ENCODE measurements around the gene KRT3.
"Not testable (repeated sequence)": the region's sequence is repeated elsewhere in the genome, so short reads cannot be mapped to it uniquely, and the experiment has no call there.

The KRT3 gene

DNA sequence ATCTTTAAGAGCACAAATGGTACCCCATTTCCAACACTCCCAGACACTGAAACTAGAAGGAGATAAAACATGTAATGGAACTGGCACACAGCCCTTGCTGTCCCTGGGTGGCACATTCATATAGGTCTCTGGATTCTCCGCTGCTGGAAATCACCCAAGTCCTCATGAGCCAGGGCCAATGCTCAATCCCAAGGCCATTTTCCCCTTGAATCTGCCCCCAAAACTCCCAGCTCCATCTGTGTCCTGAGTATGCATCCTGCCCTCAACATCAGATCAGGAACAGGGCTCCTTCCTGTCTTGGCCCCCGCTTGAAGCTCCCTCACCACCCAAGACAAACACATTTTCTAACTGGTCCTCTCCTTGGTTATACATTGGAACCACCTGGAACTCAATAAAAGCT, 43.4 kb downstream of the KRT3 start:
- Histone ChIP-seq H3K36me3 (ENCODE audit: control insufficient read depth in 5 of 5, insufficient read depth in 5 of 5, low read length in 5 of 5) (no peaks in the 10 kb centered on the region), H3K4me3 (ENCODE audit: low read depth in 1 of 5, low read length in 5 of 5) (no peak overlapping the region), H3K9ac (ENCODE audit: low read length in 5 of 5) (no peak overlapping the region), H3K9me3 (ENCODE audit: control insufficient read depth in 5 of 5, low read length in 5 of 5) (no peaks in the 10 kb centered on the region), H3K27ac (ENCODE audit: low read depth, low read length) (no peak overlapping the region), H3K27me3 (ENCODE audit: control insufficient read depth in 5 of 5, insufficient read depth in 4 of 5, low read length in 5 of 5) (peaks cover 0 to 14% (median 3%) of the 10 kb centered on the region in 5 donors), H3K4me1 (ENCODE audit: control insufficient read depth in 5 of 5, insufficient read depth in 5 of 5, low read length in 5 of 5) (peaks cover 0 to 10% (median 0%) of the 10 kb centered on the region in 5 donors)

DNA sequence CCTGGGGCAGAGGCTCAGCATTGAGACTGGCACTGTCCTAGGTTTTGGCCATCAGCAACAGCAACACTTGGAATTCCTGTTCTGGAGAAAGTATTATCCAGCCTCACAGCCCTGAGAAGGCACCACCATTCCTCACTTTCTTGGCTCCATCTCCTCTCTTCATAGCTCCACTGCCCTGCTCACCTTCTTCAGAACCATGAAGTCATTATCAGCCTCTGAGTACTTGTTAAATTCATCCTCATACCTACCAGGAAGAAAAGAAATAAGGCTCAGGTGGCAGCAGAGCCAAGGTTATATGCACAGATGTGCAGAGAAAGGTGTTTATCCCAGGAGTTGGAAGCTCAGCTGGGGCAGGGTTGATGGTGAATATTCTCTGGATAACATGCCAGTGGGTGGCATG, 44.1 kb downstream of the KRT3 start:
- H3K27ac ChIP-seq (ENCODE audit: low read depth, low read length) = no peak overlapping the region
- peaks cover 0 to 9% (median 3%) of the 10 kb centered on the region in 5 donors for H3K27me3 ChIP-seq (ENCODE audit: control insufficient read depth in 5 of 5, insufficient read depth in 4 of 5, low read length in 5 of 5)
- no peaks in the 10 kb centered on the region for H3K36me3 ChIP-seq (ENCODE audit: control insufficient read depth in 5 of 5, insufficient read depth in 5 of 5, low read length in 5 of 5)
- H3K4me1 ChIP-seq (ENCODE audit: control insufficient read depth in 5 of 5, insufficient read depth in 5 of 5, low read length in 5 of 5) = peaks cover 0 to 10% (median 0%) of the 10 kb centered on the region in 5 donors
- H3K9me3 ChIP-seq (ENCODE audit: control insufficient read depth in 5 of 5, low read length in 5 of 5) = no peaks in the 10 kb centered on the region
- H3K4me3 ChIP-seq (ENCODE audit: low read depth in 1 of 5, low read length in 5 of 5) = no peak overlapping the region
- no peak overlapping the region for H3K9ac ChIP-seq (ENCODE audit: low read length in 5 of 5)

DNA sequence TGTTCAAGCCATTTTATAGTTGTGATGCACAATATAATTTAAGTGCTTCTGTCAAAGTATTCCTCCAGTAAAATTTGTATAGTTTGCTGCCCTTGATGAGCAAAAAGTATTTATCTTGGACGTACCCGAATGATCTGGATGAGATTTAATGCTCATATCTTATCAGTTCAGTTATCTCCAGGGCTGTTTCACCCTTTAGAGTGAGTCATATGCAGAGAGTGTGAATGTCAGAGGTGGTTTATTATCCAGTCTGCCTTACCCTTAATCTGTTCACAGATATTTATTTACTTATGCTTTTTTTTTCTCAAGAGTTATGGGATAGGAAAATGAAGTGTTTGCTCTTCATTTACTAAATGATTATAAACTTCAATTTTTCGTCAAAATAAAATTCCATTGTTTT, 45.4 kb downstream of the KRT3 start:
- H3K36me3 ChIP-seq (ENCODE audit: control insufficient read depth in 5 of 5, insufficient read depth in 5 of 5, low read length in 5 of 5); H3K4me3 ChIP-seq (ENCODE audit: low read depth in 1 of 5, low read length in 5 of 5); H3K9me3 ChIP-seq (ENCODE audit: control insufficient read depth in 5 of 5, low read length in 5 of 5); H3K27me3 ChIP-seq (ENCODE audit: control insufficient read depth in 5 of 5, insufficient read depth in 4 of 5, low read length in 5 of 5); H3K27ac ChIP-seq (ENCODE audit: low read depth, low read length); H3K9ac ChIP-seq (ENCODE audit: low read length in 5 of 5): not testable (repeated sequence)
- H3K4me1 ChIP-seq (ENCODE audit: control insufficient read depth in 5 of 5, insufficient read depth in 5 of 5, low read length in 5 of 5) = peaks cover 0 to 10% (median 0%) of the 10 kb centered on the region in 5 donors

DNA sequence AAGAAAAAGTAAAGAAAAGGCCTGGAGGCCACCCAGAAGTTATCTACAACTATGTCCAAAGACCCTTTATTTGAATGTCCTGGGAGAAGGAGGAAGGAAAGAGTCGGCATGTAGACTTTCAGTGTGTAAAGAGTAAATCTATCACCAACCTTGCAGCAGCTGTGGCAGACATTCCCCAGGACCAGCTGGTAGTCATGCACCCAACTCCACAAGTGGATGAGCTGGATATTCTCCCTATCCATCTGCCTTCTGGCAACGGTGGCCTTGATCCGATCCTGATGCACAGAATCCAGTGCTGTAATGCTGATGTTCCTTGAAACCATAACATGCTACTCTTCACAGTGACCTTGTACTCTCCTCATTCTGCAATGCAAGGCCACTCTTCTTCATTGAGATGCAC, 46.1 kb downstream of the KRT3 start:
- Histone ChIP-seq H3K9ac (ENCODE audit: low read length in 5 of 5) (no peak overlapping the region), H3K27ac (ENCODE audit: low read depth, low read length) (no peak overlapping the region)

DNA sequence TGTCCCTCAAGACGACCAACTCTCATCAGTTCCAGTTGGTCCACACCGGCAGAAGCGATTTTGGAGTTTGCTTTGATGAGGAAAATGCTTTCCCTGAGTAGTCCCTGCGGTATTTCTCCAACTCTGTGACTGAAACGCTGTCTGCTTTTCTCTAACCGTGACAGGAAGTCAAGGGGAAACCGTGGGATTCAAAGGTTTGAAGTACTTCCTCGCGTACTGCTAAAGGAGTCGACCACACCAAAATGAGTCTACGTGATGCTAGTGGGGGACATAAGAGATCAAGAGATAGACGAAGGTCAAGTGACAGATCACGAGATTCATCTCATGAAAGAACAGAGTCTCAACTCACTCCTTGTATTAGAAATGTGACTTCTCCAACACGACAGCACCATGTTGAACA, 47.3 kb downstream of the KRT3 start:
- Histone ChIP-seq H3K4me3 (ENCODE audit: low read depth in 1 of 5, low read length in 5 of 5) (no peak overlapping the region), H3K27ac (ENCODE audit: low read depth, low read length) (no peak overlapping the region), H3K4me1 (ENCODE audit: control insufficient read depth in 5 of 5, insufficient read depth in 5 of 5, low read length in 5 of 5) (peaks cover 0 to 4% (median 0%) of the 10 kb centered on the region in 5 donors), H3K27me3 (ENCODE audit: control insufficient read depth in 5 of 5, insufficient read depth in 4 of 5, low read length in 5 of 5) (peaks cover 0 to 5% (median 0%) of the 10 kb centered on the region in 5 donors), H3K36me3 (ENCODE audit: control insufficient read depth in 5 of 5, insufficient read depth in 5 of 5, low read length in 5 of 5) (no peaks in the 10 kb centered on the region), H3K9ac (ENCODE audit: low read length in 5 of 5) (no peak overlapping the region), H3K9me3 (ENCODE audit: control insufficient read depth in 5 of 5, low read length in 5 of 5) (no peaks in the 10 kb centered on the region)

More for the DNA sequence above, 46.1 kb downstream of the KRT3 start:
- Histone ChIP-seq H3K4me3 (ENCODE audit: low read depth in 1 of 5, low read length in 5 of 5) (no peak overlapping the region), H3K9me3 (ENCODE audit: control insufficient read depth in 5 of 5, low read length in 5 of 5) (no peaks in the 10 kb centered on the region), H3K4me1 (ENCODE audit: control insufficient read depth in 5 of 5, insufficient read depth in 5 of 5, low read length in 5 of 5) (peaks cover 0 to 10% (median 0%) of the 10 kb centered on the region in 5 donors), H3K27me3 (ENCODE audit: control insufficient read depth in 5 of 5, insufficient read depth in 4 of 5, low read length in 5 of 5) (peaks cover 0 to 5% (median 0%) of the 10 kb centered on the region in 5 donors), H3K36me3 (ENCODE audit: control insufficient read depth in 5 of 5, insufficient read depth in 5 of 5, low read length in 5 of 5) (no peaks in the 10 kb centered on the region)

DNA sequence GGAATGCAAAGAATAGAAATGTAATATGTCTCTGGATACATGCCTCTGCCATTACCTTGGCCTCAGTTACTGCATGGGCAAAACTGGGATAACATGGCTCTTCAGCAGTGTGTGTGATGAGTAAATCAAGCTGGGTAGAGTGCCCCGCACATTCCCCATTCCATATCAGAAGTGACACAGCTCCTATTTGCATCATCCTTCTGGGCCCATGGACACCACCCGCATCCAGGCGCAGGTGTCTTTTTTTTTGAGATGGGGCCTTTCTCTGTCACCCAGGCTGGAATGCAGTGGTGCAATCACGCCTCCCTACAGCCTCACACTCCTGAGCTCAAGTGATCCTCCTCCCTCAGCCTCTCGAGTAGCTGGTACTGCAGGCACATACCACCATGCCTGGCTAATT, 50.4 kb downstream of the KRT3 start:
- H3K36me3 ChIP-seq (ENCODE audit: control insufficient read depth in 5 of 5, insufficient read depth in 5 of 5, low read length in 5 of 5) = no peaks in the 10 kb centered on the region
- peaks cover 0 to 2% (median 0%) of the 10 kb centered on the region in 5 donors for H3K9me3 ChIP-seq (ENCODE audit: control insufficient read depth in 5 of 5, low read length in 5 of 5)
- no peak overlapping the region for H3K4me3 ChIP-seq (ENCODE audit: low read depth in 1 of 5, low read length in 5 of 5)
- H3K27me3 ChIP-seq (ENCODE audit: control insufficient read depth in 5 of 5, insufficient read depth in 4 of 5, low read length in 5 of 5) = peaks cover 0 to 11% (median 4%) of the 10 kb centered on the region in 5 donors
- H3K4me1 ChIP-seq (ENCODE audit: control insufficient read depth in 5 of 5, insufficient read depth in 5 of 5, low read length in 5 of 5) = no peaks in the 10 kb centered on the region
- H3K27ac ChIP-seq (ENCODE audit: low read depth, low read length) = no peak overlapping the region
- H3K9ac ChIP-seq (ENCODE audit: low read length in 5 of 5) = no peak overlapping the region

DNA sequence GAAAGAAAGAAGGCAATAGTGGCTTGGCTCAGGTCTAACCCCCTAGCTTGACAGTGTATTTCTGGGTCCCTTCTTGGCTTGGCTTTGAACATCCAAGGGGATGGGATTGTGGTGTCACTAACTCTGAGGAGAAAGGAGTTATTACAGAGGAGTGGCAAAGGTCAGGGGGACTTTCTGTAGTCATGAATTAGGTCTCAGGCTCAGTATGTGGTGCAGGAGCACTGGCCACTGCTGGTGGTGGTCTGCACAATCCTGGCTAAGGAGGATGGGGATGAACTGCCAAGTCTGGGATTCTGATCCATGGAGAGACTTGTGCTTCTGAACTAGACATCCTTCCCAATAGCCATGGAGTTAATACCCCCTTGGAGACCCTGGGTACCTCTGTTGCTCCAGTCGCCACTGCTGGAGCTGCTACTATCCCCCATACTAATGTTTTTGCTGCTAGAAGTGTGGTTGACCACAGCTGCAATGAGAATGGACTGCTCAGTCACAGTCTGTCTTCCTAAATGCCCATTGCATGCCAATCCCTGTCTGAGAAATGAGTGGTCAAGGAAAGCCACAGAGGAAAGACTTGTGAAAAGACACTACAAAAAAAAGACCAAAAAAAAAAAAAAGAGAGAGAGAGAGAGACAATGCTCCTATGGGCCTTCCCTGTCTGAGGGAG, 51.3 kb downstream of the KRT3 start:
- H3K4me1 ChIP-seq (ENCODE audit: control insufficient read depth in 5 of 5, insufficient read depth in 5 of 5, low read length in 5 of 5) = no peaks in the 10 kb centered on the region
- peaks cover 2 to 11% (median 4%) of the 10 kb centered on the region in 5 donors for H3K27me3 ChIP-seq (ENCODE audit: control insufficient read depth in 5 of 5, insufficient read depth in 4 of 5, low read length in 5 of 5)
- no peaks in the 10 kb centered on the region for H3K36me3 ChIP-seq (ENCODE audit: control insufficient read depth in 5 of 5, insufficient read depth in 5 of 5, low read length in 5 of 5)
- H3K27ac ChIP-seq (ENCODE audit: low read depth, low read length) = no peak overlapping the region
- peaks cover 0 to 2% (median 0%) of the 10 kb centered on the region in 5 donors for H3K9me3 ChIP-seq (ENCODE audit: control insufficient read depth in 5 of 5, low read length in 5 of 5)
- H3K4me3 ChIP-seq (ENCODE audit: low read depth in 1 of 5, low read length in 5 of 5) = no peak overlapping the region
- H3K9ac ChIP-seq (ENCODE audit: low read length in 5 of 5) = no peak overlapping the region

DNA sequence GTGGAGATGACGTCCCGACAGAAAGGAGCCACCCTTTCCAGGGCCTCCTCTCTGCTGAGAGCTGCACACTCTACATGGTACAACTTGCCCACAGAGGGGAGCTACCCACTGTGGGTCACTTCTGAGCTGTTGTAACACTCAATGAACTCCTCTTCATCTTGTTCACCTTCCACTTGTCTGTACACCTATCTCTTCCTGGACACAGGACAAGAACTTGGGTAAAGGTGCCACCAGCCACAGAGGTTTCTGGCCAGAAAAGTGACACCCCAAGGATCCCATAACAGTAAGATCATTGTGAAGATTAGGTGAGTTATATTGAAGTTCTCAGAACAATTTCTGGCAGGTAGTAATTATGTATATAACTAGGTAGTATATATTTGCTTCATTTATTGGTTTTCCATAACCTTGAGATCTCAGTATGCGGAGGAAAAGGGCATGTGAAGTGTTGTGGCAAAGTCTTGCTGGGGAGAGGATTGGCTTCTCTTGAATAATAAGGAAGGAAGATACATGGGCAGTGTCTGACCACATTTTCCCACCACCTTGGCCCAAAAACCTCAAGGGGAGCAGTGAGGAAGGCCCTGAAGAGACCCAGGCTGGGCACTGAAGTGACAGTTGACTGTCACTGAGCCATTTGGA, 53.0 kb downstream of the KRT3 start:
- no peaks in the 10 kb centered on the region for H3K36me3 ChIP-seq (ENCODE audit: control insufficient read depth in 5 of 5, insufficient read depth in 5 of 5, low read length in 5 of 5)
- peaks cover 0 to 2% (median 0%) of the 10 kb centered on the region in 5 donors for H3K9me3 ChIP-seq (ENCODE audit: control insufficient read depth in 5 of 5, low read length in 5 of 5)
- no peak overlapping the region for H3K27ac ChIP-seq (ENCODE audit: low read depth, low read length)
- no peak overlapping the region for H3K9ac ChIP-seq (ENCODE audit: low read length in 5 of 5)
- no peaks in the 10 kb centered on the region for H3K4me1 ChIP-seq (ENCODE audit: control insufficient read depth in 5 of 5, insufficient read depth in 5 of 5, low read length in 5 of 5)
- H3K4me3 ChIP-seq (ENCODE audit: low read depth in 1 of 5, low read length in 5 of 5) = no peak overlapping the region
- peaks cover 2 to 11% (median 4%) of the 10 kb centered on the region in 5 donors for H3K27me3 ChIP-seq (ENCODE audit: control insufficient read depth in 5 of 5, insufficient read depth in 4 of 5, low read length in 5 of 5)

DNA sequence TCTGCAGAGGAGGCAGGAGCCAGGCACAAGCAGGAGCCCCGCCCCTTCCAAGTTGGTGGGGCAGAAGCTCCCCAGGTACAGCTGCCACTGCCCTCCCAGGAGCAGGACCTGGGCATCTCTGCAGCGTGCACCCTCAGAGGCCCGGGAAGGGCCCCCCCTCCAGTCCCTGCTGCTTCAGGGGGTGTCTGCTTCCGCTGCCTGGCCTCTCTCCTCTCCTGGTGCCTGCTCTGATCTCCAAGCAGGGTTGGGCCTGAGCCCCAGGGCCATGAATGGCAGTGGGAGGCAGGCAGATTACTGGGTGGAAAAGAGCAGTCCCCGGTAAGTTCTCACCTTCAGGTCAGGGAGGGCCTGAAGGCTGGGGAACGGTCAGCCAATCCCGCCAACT, 53.7 kb downstream of the KRT3 start:
- peaks cover 2 to 11% (median 4%) of the 10 kb centered on the region in 5 donors for H3K27me3 ChIP-seq (ENCODE audit: control insufficient read depth in 5 of 5, insufficient read depth in 4 of 5, low read length in 5 of 5)
- no peak overlapping the region for H3K4me3 ChIP-seq (ENCODE audit: low read depth in 1 of 5, low read length in 5 of 5)
- no peaks in the 10 kb centered on the region for H3K4me1 ChIP-seq (ENCODE audit: control insufficient read depth in 5 of 5, insufficient read depth in 5 of 5, low read length in 5 of 5)
- H3K9me3 ChIP-seq (ENCODE audit: control insufficient read depth in 5 of 5, low read length in 5 of 5) = peaks cover 0 to 2% (median 0%) of the 10 kb centered on the region in 5 donors
- H3K36me3 ChIP-seq (ENCODE audit: control insufficient read depth in 5 of 5, insufficient read depth in 5 of 5, low read length in 5 of 5) = no peaks in the 10 kb centered on the region
- no peak overlapping the region for H3K27ac ChIP-seq (ENCODE audit: low read depth, low read length)
- no peak overlapping the region for H3K9ac ChIP-seq (ENCODE audit: low read length in 5 of 5)

DNA sequence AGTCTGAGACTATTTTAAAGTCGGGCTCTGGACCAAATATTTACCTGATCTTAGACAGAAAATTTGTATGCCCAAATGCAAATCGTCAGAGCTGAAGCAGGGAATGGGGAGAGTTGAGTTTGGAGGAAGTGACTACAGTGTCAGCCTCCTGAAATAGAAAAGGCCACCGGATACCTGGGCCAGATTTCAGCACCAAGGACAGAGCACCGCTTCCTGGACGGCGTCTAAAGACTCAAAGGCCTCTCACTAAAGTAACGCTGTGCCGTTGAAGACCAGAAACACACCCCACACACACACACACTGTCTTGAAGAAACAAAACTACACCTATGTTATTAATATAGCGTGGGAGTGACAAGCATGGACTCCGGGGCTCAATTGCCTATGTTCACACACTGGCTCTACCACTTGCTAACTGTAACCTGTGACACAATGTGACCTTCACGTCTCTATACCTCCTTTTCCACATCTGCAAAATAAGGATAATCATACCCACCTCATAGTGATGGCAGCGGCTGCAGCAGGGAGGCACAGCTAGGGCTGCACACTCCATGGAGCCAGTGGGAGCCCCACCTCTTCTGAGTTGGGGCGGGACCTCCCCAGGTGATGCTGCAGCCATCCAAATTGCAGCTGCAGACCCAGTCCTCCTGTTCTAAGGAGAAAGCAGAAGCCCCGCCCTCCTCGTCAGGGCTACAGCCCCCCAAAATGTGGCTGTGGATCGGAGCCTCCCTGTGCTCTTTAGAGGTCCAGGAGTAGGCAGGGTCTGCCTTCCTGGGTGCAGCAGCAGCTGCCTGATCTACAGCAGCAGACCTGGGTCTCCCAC, 54.3 kb downstream of the KRT3 start:
- no peak overlapping the region for H3K27ac ChIP-seq (ENCODE audit: low read depth, low read length)
- H3K4me1 ChIP-seq (ENCODE audit: control insufficient read depth in 5 of 5, insufficient read depth in 5 of 5, low read length in 5 of 5) = no peaks in the 10 kb centered on the region
- no peak overlapping the region for H3K4me3 ChIP-seq (ENCODE audit: low read depth in 1 of 5, low read length in 5 of 5)
- no peak overlapping the region for H3K9ac ChIP-seq (ENCODE audit: low read length in 5 of 5)
- H3K27me3 ChIP-seq (ENCODE audit: control insufficient read depth in 5 of 5, insufficient read depth in 4 of 5, low read length in 5 of 5) = peaks cover 2 to 11% (median 4%) of the 10 kb centered on the region in 5 donors
- no peaks in the 10 kb centered on the region for H3K36me3 ChIP-seq (ENCODE audit: control insufficient read depth in 5 of 5, insufficient read depth in 5 of 5, low read length in 5 of 5)
- peaks cover 0 to 2% (median 0%) of the 10 kb centered on the region in 5 donors for H3K9me3 ChIP-seq (ENCODE audit: control insufficient read depth in 5 of 5, low read length in 5 of 5)

All from subcutaneous abdominal adipose tissue (tissue), 5 donors.